ENCODE data around the gene TACC3.
A peak's percentile ranks its signal among the peaks of the same experiment; 100 is the strongest.

The TACC3 gene

GRCh38 chr4:1760521-1761071 is 39.3 kb downstream of the TACC3 start:
- no peak for DNase-seq (ENCODE audit: low read depth in 2 of 2)

- no peak for DNase-seq (ENCODE audit: low read depth in 2 of 2)
Observed at GRCh38 chr4:1761130-1761689, 39.9 kb downstream of the TACC3 start.

GRCh38 chr4:1762264-1763010 is 41.1 kb downstream of the TACC3 start:
- DNase-seq (ENCODE audit: low read depth in 2 of 2) = no peak

DNA sequence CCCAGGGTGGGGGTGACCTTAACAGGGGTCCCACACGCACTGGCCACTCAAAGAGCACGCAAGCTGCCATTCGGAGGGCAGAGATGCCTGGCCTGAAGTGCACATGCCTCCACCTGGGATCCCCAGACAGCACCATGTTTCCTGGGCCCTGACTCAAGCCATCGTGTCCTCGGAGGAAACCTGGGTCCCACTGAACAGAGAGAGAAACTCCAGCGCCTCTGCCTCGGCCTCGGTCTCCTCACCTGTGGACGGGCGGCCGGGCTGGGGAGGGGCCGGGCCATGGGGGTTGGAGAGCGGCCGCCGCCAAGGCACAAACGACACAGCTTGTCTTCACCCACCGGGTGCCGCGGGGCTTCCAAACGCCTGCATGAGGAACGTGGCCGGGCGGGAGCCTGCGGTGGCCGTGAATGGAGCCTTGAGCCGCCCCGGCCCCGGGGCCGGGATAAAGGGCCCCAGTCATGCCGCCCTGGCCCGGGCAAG is 41.8 kb downstream of the TACC3 start:
- no peak for DNase-seq (ENCODE audit: low read depth in 2 of 2)

DNA sequence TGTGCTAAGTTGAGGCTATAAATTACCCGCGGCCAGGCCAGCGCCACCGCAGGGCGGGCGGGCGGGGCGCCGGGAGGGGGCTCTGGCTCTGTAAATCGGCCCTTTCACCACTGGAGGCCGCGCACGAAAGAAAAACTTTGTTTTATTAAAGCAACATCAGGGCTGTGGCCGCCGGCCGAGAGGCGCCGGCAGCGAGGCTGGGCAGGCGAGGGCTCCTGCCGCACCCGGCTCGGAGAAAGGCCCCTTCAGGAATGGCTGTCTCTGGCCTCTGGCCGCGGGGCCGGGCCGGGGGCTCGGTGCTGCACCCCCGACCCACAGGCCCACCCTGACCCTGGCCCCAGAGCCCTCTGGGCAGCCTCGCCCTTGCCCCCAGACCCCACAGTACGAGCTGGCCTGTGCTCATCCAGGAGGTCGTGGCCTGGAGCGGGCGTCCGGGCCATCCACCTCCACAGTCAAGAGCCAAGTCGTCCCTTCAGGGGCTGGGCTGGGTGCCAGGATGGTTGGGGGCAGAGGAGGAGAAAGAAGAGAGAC is 42.3 kb downstream of the TACC3 start:
- DNase-seq (ENCODE audit: low read depth in 2 of 2) = no peak

DNA sequence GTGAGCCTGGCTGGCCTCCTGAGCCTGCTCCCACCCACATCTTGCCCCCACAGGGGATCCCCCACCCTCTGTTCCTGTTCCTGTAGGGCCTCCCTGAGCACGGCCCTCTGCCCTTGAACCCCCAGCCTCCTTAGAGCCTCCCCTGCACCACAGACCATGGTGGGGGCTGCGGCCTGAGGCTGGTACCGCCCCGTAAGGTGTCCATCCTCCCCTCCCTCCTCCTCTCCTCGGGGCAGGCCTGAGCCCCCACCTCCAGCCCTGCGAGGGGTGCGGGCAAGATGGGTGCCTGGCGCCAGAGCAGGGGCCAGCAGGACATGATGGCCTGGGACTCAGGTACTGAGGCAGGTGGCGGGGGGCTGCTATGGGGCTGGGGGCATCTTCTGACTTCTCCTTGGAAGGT is 43.3 kb downstream of the TACC3 start:
- DNase-seq (ENCODE audit: low read depth in 2 of 2) = no peak

DNA sequence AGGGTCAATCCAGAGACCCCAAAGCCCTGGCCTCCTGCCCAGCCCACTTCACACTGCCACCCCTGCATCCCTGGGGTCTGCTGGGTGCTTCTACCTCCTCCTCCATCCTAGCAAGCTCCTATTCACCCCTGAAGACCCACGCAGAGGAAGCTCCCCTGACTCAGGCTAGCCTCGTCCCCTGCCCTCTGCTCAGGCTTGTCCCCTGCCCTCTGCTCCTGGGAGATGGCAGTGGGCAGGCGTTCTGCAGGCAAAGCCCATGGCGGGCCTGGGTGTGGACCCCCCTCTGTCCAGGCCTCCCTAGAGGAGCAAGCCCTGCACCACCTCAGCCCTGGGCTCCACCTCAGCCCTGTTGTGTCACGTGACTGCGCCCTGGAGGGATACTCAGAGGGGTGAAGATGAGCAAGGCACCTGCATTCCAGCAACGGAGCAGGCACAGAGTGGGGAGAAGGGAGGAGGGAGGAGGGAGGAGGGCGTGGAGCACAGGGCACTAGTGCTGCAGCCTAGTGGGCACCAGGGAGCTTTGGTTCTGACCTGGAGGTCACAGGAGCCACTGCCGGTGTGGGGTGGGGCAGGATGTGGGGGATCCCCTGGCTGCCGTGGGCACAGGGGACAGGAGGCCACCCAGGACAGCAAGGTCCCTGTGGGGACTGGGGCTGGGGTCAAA is 44.2 kb downstream of the TACC3 start:
- DNase-seq (ENCODE audit: low read depth in 2 of 2) = no peak

DNA sequence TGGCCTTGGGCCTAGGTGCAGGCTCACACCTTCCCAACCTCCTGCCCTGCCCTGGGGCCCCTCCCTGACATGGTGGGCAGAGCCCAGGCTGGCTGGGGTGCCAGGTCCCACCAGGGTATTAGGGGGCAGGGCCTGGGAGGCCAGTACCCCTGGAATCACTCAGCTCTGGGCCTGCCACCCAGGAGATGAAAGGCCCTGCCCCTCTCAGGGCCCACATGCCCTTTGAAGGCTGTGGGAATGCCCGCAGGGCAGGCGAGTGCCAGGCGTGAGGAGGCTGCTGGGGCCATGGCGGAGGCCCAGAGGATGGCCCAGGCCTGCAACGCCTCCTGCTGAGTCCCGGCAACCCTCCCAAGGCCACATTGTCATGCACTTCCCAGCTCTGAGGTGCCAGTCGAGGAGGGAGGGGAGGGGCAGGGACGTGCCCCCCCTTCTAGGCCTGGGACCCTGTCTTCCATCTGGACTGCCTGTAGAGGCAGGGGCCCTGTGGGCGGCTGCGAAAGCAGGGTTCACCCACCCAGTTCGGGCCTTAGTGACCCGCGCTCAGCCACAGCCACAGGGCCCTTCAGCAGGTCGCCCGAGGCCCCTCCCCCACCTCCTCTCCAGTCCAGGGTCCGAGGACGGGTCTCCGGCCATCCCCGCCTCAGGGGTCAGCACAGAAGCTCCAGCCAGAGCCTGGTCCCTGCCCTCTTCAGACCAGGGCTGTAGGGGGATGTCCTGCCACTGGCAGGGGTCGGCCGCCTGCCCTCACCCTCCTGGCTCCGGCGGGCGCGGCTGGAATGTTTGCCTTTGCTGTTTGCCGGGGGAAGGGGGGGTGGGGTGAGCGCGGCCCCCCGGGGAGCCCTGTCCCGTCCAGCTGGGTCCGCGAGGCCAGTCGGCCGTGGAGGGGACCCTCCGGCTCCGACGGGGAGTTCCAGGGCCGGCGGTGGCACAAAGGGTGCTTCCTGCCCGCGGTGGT is 45.1 kb downstream of the TACC3 start:
- DNase-seq (ENCODE audit: low read depth in 2 of 2) = no peak

- DNase-seq (ENCODE audit: low read depth in 2 of 2) = no peak
Observed at GRCh38 chr4:1767061-1767769, 45.9 kb downstream of the TACC3 start.

DNA sequence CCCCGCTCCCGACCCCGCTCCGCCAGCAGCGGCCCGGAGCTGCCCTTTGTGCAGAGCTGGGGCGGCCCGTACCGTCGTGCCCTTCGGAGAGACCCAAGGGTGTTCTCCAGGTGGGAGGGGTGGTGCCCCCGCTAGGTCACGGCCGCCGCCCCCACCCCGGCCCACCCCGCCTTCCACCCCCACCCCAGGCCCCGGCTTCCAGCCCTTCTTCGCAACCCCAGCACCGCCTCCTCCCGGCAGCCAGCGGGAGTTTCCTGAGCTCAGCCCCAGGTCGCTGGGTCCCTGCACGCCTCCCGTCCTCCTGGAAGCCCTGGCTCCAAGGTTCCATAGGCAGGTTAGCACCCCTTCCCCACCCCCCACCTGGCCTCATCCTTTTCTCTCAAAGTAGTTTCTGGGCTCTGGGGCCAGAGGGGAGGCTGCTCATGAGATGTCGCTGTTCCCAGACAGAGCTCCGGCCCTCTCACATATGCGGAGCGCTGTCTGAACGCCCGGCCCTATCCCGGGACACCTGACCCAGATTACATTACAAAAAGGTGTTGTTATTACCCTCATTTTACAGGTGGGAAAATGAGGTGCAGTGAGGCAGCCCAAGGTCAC is 46.5 kb downstream of the TACC3 start:
- DNase-seq (ENCODE audit: low read depth in 2 of 2) = peak in 1 of 2 donors; percentile 9

DNA sequence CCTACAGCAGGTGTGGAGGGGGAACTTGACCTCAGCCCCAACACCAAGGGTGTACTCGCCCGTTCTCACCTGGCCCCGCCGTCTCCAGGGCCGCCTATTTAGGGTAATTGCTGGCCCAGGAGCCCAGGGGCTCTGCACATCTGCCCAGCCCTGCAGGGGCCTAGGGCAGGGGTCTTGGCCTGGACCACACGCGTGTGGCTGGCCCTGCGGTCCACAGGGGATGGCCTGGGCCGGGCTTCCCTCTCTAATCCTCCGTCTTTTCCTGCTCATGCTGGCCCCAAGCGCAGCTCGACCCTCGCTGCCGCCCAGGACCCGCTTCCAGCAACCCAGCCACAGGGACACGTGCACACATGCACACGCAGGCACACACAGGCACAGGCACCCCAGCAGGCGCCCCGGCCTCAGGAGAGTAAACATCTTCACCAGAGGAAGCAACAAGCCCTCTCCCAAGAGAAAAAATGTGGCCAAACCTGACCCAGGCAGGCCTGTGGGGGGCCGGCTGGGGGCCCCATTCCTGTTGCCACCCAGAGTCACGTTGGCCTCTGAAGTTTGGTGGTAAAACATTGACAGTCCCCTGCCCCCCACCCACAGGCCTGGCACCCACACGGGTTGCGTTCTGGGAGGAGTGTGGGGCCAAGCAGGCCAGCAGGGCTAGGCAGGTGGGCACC is 47.2 kb downstream of the TACC3 start:
- no peak for DNase-seq (ENCODE audit: low read depth in 2 of 2)

GRCh38 chr4:1769692-1770091 is 48.4 kb downstream of the TACC3 start:
- no peak for DNase-seq (ENCODE audit: low read depth in 2 of 2)

DNA sequence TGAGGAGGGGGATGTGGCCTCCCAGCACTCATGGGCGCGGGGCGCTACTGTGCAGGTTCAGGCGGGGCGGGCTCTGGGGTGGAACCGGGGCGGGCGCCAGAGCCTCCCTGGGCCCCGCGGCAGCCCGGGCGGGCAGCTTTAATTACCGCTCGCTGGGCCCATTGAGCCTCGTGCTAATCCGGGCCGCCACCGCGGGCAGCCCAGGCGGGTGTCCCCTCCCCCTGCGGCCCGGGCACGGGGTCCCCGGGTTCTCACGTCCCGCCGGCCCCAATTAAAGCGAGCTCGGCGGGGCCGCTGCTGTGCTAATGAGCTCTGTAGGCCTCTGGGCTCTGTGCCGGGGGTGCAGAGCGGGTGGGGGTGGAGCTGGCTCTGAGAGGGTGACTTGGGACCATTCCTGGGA is 48.9 kb downstream of the TACC3 start:
- no peak for DNase-seq (ENCODE audit: low read depth in 2 of 2)

DNA sequence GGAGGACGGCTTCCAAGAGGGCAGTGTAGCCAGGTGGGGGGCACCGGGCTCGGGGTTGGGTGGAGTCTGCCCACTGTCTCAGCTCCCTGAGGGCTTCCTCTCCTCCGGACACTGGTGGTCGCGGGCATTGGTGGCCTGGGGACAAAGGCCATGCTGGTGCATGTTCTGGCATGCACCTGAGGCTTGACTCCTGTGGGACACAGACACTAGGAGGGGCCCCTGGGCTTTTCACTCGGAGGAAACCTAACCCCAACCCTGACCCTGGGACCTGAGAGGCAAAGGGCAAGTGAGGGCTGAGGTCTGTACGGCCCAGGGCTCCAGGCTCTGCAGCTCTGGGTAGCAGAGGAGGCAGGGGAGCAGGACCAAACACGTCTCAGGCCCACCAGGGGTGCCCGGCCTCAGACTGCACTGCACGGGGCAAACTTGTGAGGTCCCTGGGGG is 49.5 kb downstream of the TACC3 start:
- DNase-seq (ENCODE audit: low read depth in 2 of 2) = no peak

- DNase-seq (ENCODE audit: low read depth in 2 of 2) = no peak
Observed at GRCh38 chr4:1771555-1772305, 50.4 kb downstream of the TACC3 start.

DNA sequence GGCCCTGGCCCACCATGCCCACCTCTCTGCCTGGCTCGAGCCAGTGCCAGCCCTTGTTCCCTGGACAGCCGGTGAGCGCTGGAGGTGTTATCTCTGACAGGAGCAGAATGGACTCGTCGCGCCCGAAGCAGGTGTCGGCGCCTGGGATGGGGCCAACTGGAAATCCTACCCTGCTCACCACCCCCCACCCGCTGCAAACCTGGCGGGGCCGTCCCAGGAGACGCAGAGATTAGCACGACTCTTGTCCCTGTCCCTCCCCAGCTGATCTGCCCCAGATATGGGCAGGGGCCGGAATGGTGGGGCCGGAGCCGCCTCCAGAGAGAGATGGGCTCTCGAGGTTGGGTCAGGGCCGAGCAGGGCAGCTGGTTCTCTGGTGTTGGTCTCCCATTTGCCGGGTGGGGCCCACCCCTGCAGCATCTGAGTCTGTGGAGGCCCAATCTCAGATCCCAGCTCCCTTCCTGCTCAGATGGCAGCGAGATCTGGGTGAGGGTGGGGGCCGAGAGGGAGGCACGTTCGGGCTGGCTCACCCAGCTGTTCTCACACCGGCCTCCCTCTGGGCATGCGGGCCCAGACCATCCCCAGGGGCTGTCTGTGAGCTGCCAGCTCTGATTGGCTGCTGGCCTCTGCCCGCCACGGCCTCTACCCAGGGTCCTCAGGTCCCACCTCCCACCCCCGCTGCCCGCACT is 51.7 kb downstream of the TACC3 start:
- DNase-seq (ENCODE audit: low read depth in 2 of 2) = no peak

- no peak for DNase-seq (ENCODE audit: low read depth in 2 of 2)
Observed at GRCh38 chr4:1773754-1774153, 52.4 kb downstream of the TACC3 start.
